Activated CD4-positive, alpha-beta T cell treated with anti-CD3 and anti-CD28 coated beads for 36 hours (primary cell): ENCODE results near the gene CLTCL1. TPM values are rescaled to one million over a fixed set of nuclear protein-coding genes. Genes with fewer than 3 reads are reported as not detected.
"Not testable (repeated sequence)": the region's sequence is repeated elsewhere in the genome, so short reads cannot be mapped to it uniquely, and the experiment has no call there.

Experiments used
- ATAC-seq: fragments of 200-7000 bp; cut with Tn5 transposase; one replicate; pipeline ENCODE4 v1.10.0; 2021; ENCODE audit warnings: mild to moderate bottlenecking, moderate library complexity
- CTCF ChIA-PET: fragments of 350-600 bp; sonication (Branson Sonifier 250); formaldehyde crosslinking; loops from one replicate; lab custom pipeline; 2021; ENCODE audit warnings: antibody characterized with exemption; lab: Charles Lee
- POLR2A ChIA-PET: fragments of 350-600 bp; sonication (Branson Sonifier 250); formaldehyde crosslinking; loops from one replicate; lab custom pipeline; 2021; ENCODE audit warnings: antibody characterized with exemption, inconsistent platforms; lab: Charles Lee
- DNase-seq: peaks from one replicate; pipeline ENCODE4 v3.0.0-alpha.2; 2020
- H3K27ac Mint-ChIP-seq: one replicate; pipeline ENCODE4 v1.8.0; 2021; ENCODE audit warnings: mixed read lengths
- H3K27me3 Mint-ChIP-seq: one replicate; pipeline ENCODE4 v1.8.0; 2021; ENCODE audit warnings: mixed read lengths
- H3K36me3 Mint-ChIP-seq: one replicate; pipeline ENCODE4 v1.8.0; 2021; ENCODE audit warnings: low read depth, mixed read lengths
- H3K4me1 Mint-ChIP-seq: one replicate; pipeline ENCODE4 v1.8.0; 2021; ENCODE audit warnings: mixed read lengths
- H3K4me3 Mint-ChIP-seq: one replicate; pipeline ENCODE4 v1.8.0; 2021; ENCODE audit warnings: mild to moderate bottlenecking, moderate library complexity, mixed read lengths
- H3K9me3 Mint-ChIP-seq: one replicate; pipeline ENCODE4 v1.8.0; 2021; ENCODE audit warnings: low read depth, mixed read lengths
- intact Hi-C, 2 experiments: fragments of 100-400 bp; cut with DNase I in 1 of 2; cut with micrococcal nuclease in 1 of 2; formaldehyde crosslinking; loops; one replicate each; pipeline versions ENCODE4 v1.14.2 to v1.15.1; 2022 to 2024; cut with DNase I, micrococcal nuclease
- total RNA-seq, 2 experiments: library from RNA; stranded (reverse); gene quantifications; one replicate each; pipeline ENCODE4 v1.2.3, GENCODE V29; 2021

Gene CLTCL1
- 1 to 10 TPM in 1 of 2 experiments, under 1 TPM in 1; 0.76 to 1.2 TPM for total RNA-seq

DNA sequence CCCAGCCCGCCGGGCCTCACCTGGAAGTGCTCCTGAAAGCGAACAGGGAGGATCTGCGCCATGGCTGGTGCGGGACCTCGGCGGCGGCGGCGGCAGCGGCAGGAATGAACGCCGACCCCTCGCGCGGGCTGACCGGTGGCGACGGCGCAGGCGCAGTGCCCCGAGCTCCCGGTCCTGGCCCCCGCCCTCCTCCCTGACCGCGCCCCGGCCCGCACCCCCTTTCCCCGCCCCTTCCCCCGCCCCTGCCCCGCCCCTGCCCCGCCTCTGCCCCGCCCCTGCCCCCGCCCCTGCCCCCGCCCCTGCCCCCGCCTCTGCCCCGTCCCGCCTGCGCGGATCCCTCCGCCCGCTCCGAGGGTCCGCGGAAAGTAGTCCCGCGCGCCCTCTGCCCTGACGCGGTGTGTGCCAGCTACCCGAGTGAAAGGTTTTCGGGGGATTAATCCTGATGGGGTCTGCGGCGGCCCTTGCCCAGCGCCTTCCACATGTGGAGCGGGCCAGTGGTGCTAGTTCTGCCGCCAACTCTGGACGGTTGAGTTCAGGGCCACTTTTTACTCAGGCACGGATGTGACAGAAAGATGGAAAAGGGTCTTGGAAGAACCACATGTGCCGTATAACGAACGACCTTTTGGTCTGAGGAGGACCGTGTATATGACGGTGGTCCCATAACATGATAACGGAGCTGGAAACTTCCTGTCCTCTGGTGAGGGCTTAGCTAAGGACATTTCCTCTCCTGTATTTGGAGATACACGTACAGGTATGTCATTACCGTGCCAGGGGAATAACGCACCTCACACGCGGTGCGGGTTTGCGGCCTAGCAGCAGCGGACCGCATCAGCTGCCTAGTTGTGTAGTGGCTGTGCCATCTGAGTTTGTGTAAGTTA lies at the start of gene CLTCL1:
Gene CLTCL1, minus strand, starts transcription at position 140 of the 878 bp plus-strand sequence. Its CDS starts 78 bp downstream, at position 62.
- Mint-ChIP-seq H3K4me1 (peaks cover 12% of the 10 kb centered on the region), H3K36me3 (no peaks in the 10 kb centered on the region), H3K4me3 (peak within 1 kb of the TSS; percentile 87), H3K27ac (peak within 1 kb of the TSS; percentile 65), H3K9me3 (no peaks in the 10 kb centered on the region), H3K27me3 (peaks cover 24% of the 10 kb centered on the region)
- ATAC-seq (peak; percentile 75), DNase-seq (peak; percentile 85)
- intact Hi-C loops, result loop anchor here (1.0 to 10.0 kb wide), 15 partner anchors 114 to 1007 kb away; partner anchors contain the start of genes CDC45 (in 2 of the 2), DGCR2 (in 2 of the 2), SLC25A1 (in 2 of the 2) and UFD1 (in 2 of the 2)
- POLR2A ChIA-PET, result interaction anchor here (0.6 kb wide), 1 partner anchor 382 kb away, joined by 5 read pairs; no protein-coding TSS in a partner anchor
- CTCF ChIA-PET, result interaction anchor here (0.6 kb wide), 1 partner anchor 57 kb away, joined by 4 read pairs; no protein-coding TSS in a partner anchor

DNA sequence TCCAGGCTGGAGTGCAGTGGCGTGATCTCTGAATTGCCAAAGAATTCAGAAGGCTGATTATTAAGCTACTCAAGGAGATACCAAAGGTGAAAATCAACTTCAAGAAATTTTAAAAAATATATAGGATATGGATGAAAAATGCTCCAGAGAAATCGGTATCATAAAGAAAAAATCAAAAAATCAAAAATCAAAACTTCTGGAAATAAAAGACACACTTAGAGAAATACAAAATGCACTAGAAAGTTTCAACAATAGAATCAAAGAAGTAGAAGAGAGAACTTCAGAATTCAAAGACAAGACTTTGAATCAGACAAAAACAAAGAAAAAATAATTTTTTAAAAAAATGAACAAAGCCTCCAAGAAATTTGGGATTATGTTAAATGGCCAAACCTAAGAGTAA lies 45.6 kb upstream of the CLTCL1 start:
- DNase-seq, result no peak
- Mint-ChIP-seq H3K27ac (no peak overlapping the region), H3K36me3 (peaks cover 91% of the 10 kb centered on the region), H3K9me3 (peaks cover 44% of the 10 kb centered on the region), H3K27me3 (no peaks in the 10 kb centered on the region), H3K4me3 (no peak overlapping the region), H3K4me1 (no peaks in the 10 kb centered on the region)
- intact Hi-C loops, result loop anchor here in 1 of 2 experiments (2.0 kb wide), 1 partner anchor 20 kb away; no protein-coding TSS in a partner anchor
- ATAC-seq, result no peak
- ChIA-PET CTCF (interaction anchor here (1.5 kb wide), 1 partner anchor 20 kb away, joined by 4 read pairs; no protein-coding TSS in a partner anchor), POLR2A (no interaction called here)

- H3K27me3 Mint-ChIP-seq, result no peaks in the 10 kb centered on the region
- ATAC-seq (no peak), DNase-seq (no peak)
- H3K36me3 Mint-ChIP-seq, result peaks cover 92% of the 10 kb centered on the region
- no peak overlapping the region for H3K27ac Mint-ChIP-seq
- H3K9me3 Mint-ChIP-seq, result peaks cover 38% of the 10 kb centered on the region
- no peaks in the 10 kb centered on the region for H3K4me1 Mint-ChIP-seq
- POLR2A ChIA-PET, result no interaction called here
- H3K4me3 Mint-ChIP-seq, result no peak overlapping the region
- intact Hi-C loops, result loop anchor here in 1 of 2 experiments (2.0 kb wide), 1 partner anchor 20 kb away; no protein-coding TSS in a partner anchor
- CTCF ChIA-PET, result interaction anchor here (1.5 kb wide), 1 partner anchor 19 kb away, joined by 4 read pairs; no protein-coding TSS in a partner anchor
Observed at GRCh38 chr22:19336133-19337075, 44.9 kb upstream of the CLTCL1 start.

DNA sequence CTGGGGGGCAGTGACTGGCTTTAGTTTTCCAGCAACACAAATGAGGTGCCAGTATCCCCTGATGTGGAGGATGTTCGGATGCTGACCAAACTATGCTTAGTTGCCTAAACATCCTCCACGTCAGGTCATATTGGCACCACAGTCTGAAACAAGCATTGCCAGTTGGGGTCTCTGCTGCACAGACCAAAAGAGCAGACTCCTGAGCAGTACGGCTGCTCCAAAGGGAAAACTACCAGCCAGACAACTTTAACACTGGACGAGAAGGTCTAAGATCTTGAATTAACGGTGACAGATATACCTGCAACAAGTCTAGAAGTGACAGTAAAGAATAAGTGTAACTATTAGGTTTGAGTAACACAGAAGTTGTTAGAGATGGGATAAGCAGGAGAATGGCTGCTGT lies 40.5 kb upstream of the CLTCL1 start:
- Mint-ChIP-seq H3K36me3 (peaks cover 79% of the 10 kb centered on the region), H3K27ac (no peak overlapping the region), H3K27me3 (no peaks in the 10 kb centered on the region), H3K9me3 (peaks cover 28% of the 10 kb centered on the region), H3K4me3 (no peak overlapping the region), H3K4me1 (no peaks in the 10 kb centered on the region)
- ChIA-PET POLR2A (no interaction called here), CTCF (no interaction called here)
- ATAC-seq, result no peak
- DNase-seq, result no peak
- intact Hi-C loops, result no loop called here

- Mint-ChIP-seq H3K36me3 (peaks cover 74% of the 10 kb centered on the region), H3K27ac (no peak overlapping the region), H3K9me3 (peaks cover 28% of the 10 kb centered on the region), H3K4me1 (no peaks in the 10 kb centered on the region), H3K4me3 (no peak overlapping the region), H3K27me3 (no peaks in the 10 kb centered on the region)
- DNase-seq, result no peak
- no peak for ATAC-seq
- intact Hi-C loops, result no loop called here
- CTCF ChIA-PET, result no interaction called here
- POLR2A ChIA-PET, result no interaction called here
Observed at GRCh38 chr22:19331474-19331873, 40.0 kb upstream of the CLTCL1 start.

DNA sequence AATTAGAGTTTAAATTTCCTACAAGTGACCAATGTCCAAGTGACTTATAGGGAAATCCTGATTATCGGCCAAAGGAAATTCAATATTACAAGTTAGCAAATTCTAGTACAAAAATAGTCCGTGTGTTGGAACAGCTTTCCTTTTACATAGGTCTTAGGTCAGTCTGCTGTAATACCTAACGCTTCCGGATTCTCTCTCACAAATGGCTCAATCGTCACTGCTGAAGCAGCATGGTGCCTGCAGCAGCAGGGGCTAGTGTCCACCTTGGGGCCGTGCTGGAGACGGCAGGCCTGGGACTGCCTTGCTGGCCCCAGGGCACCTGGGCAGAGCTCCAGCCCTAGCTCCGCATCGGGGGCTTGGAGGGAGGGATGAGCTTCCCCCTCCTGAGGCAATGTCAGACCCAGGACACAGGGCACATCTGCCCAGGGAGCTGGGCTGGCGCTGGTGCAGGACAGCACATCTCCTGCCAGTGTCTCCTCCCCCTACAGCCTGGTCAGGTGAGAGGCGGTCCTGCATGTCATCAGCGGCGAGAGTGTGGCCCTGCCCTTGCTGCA lies 39.4 kb upstream of the CLTCL1 start:
- CTCF ChIA-PET, result no interaction called here
- DNase-seq, result no peak
- Mint-ChIP-seq H3K4me1 (no peaks in the 10 kb centered on the region), H3K9me3 (peaks cover 28% of the 10 kb centered on the region), H3K27ac (no peak overlapping the region), H3K4me3 (no peak overlapping the region), H3K27me3 (no peaks in the 10 kb centered on the region), H3K36me3 (peaks cover 69% of the 10 kb centered on the region)
- no peak for ATAC-seq
- POLR2A ChIA-PET, result no interaction called here
- intact Hi-C loops, result no loop called here

- ATAC-seq, intact Hi-C loops: not testable (repeated sequence)
- H3K36me3 Mint-ChIP-seq, result peaks cover 61% of the 10 kb centered on the region
Observed at GRCh38 chr22:19330205-19330604, 38.7 kb upstream of the CLTCL1 start.

DNA sequence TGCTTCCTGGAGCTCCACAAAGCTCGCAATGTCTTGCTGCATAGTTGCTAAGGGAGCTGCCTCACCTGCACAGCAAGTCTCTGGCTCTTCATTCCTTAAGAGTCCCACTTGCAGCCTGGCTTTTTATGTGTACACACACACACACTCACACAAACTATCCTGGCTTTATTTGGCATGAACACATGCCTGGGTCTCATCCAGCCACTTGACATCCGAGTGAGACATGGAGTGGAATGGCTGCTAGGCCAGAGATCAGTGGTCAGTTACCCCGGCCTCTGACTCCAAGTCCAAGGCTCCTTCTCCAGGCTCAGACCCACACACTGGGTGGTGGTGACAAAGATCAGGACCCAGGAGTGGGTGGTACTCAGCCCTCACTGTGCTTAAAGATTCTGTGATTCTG lies 37.9 kb upstream of the CLTCL1 start:
- H3K4me3 Mint-ChIP-seq, result no peak overlapping the region

More at GRCh38 chr22:19330205-19330604, 38.7 kb upstream of the CLTCL1 start:
- peaks cover 24% of the 10 kb centered on the region for H3K9me3 Mint-ChIP-seq
- H3K4me3 Mint-ChIP-seq, H3K27ac Mint-ChIP-seq, DNase-seq, POLR2A ChIA-PET, H3K27me3 Mint-ChIP-seq, H3K4me1 Mint-ChIP-seq, CTCF ChIA-PET: not testable (repeated sequence)

DNA sequence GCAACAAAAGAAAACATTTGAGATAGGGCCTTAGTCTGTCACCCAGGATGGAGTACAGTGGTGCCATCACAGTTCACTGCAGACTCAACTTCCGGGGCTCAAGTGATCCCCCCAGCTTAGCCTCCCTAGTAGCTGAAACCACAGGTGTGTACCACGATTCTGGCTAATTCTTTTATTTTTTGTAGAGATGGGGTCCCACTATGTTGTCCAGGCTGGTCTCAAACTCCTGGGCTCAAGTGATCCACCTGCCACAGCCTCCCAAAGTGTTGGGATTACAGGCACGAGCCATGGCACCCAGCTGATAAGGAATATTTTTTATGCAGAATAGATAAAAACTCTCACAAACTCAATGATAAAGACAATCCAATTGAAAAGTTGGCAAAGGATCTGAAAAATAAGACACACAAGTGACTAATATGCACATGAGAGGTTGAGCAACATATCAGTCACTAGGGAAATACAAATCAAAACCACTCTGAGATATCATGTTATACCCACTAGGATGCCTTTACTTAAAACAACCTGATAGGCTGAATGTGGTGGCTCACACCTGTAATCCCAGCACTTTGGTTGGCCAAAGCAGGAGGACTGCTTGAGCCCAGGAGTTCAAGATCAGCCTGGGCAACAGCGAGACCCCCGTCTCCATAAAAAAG lies 33.9 kb upstream of the CLTCL1 start:
- ChIA-PET POLR2A (no interaction called here), CTCF (interaction anchor here (0.7 kb wide), 1 partner anchor 561 kb away, joined by 4 read pairs; no protein-coding TSS in a partner anchor)
- DNase-seq (no peak), ATAC-seq (no peak)
- H3K36me3 Mint-ChIP-seq, result peaks cover 20% of the 10 kb centered on the region
- intact Hi-C loops, result no loop called here
- peaks cover 15% of the 10 kb centered on the region for H3K9me3 Mint-ChIP-seq
- H3K4me1 Mint-ChIP-seq, result no peaks in the 10 kb centered on the region
- no peaks in the 10 kb centered on the region for H3K27me3 Mint-ChIP-seq
- no peak overlapping the region for H3K4me3 Mint-ChIP-seq
- H3K27ac Mint-ChIP-seq, result no peak overlapping the region

More for the DNA sequence above, 37.9 kb upstream of the CLTCL1 start:
- peaks cover 22% of the 10 kb centered on the region for H3K9me3 Mint-ChIP-seq
- H3K4me1 Mint-ChIP-seq, result no peaks in the 10 kb centered on the region
- CTCF ChIA-PET, result no interaction called here
- POLR2A ChIA-PET, result no interaction called here
- no peaks in the 10 kb centered on the region for H3K27me3 Mint-ChIP-seq
- no peak for DNase-seq
- intact Hi-C loops, result no loop called here
- H3K27ac Mint-ChIP-seq, result no peak overlapping the region
- ATAC-seq, result no peak
- peaks cover 56% of the 10 kb centered on the region for H3K36me3 Mint-ChIP-seq

DNA sequence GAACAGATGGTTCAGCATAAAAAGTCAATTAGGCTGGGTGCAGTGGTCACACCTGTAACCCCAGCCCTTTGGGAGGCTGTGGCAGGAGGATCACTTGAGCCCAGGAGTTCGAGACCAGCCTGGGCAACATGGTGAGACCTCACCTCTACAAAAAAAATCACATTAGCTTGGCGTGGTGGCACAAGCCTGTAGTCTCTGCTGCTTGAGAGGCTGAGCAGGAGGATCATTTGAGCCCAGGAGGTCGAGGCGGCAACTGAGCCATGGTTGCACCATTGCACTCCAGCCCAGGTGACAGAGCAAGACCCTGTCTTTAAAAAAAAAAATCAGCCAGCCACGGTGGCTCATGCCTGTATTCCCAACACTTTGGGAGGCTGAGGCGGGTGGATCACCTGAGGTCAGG lies 31.9 kb upstream of the CLTCL1 start:
- DNase-seq, CTCF ChIA-PET, POLR2A ChIA-PET, H3K27ac Mint-ChIP-seq, H3K4me3 Mint-ChIP-seq, H3K36me3 Mint-ChIP-seq, H3K4me1 Mint-ChIP-seq, H3K27me3 Mint-ChIP-seq, ATAC-seq: not testable (repeated sequence)
- peaks cover 13% of the 10 kb centered on the region for H3K9me3 Mint-ChIP-seq
- intact Hi-C loops, result loop anchor here in 1 of 2 experiments (5.0 kb wide), 1 partner anchor 66 kb away; no protein-coding TSS in a partner anchor
